Gastrocnemius medialis (tissue), 4 donors: ENCODE measurements around the gene RXRA. TPM values are rescaled to one million over a fixed set of nuclear protein-coding genes. Genes with fewer than 3 reads are reported as not detected.

Experiments used
- ATAC-seq, 2 donors: fragments of 150-250 bp; one replicate each; pipeline ENCODE4 v1.9.1; 2016
- DNase-seq, 2 donors: peaks; one replicate each; pipeline ENCODE4 v3.0.0-alpha.2; 2019
- H3K27ac ChIP-seq, 4 donors: fragments of 200-600 bp; sonication (generic); 1 replicate in 1 of 4; 2 replicates in 3 of 4; pipeline ENCODE4 v1.5.1; 2016 to 2018; ENCODE audit warnings: mild to moderate bottlenecking in 2 of 4, moderate library complexity in 1 of 4
- H3K27me3 ChIP-seq, 3 donors: fragments of 200-600 bp; sonication (generic) in 2 of 3; 1 replicate in 1 of 3; 2 replicates in 2 of 3; pipeline versions ENCODE4 v1.5.1 to v1.6.0; 2016 to 2019; ENCODE audit warnings: mild to moderate bottlenecking in 1 of 3, moderate library complexity in 1 of 3
- H3K36me3 ChIP-seq, 2 donors: fragments of 200-600 bp; sonication (generic) in 1 of 2; one replicate each; pipeline ENCODE4 v1.5.1; 2017 to 2018
- H3K4me1 ChIP-seq, 2 donors: fragments of 200-600 bp; sonication (generic) in 1 of 2; one replicate each; pipeline ENCODE4 v1.5.1; 2016 to 2017; ENCODE audit warnings: mild to moderate bottlenecking in 2 of 2
- H3K4me3 ChIP-seq, 4 donors: fragments of 200-600 bp; sonication (generic) in 3 of 4; 1 replicate in 1 of 4; 2 replicates in 3 of 4; pipeline ENCODE4 v1.5.1; 2016 to 2019; ENCODE audit warnings: mild to moderate bottlenecking in 2 of 4
- H3K9me3 ChIP-seq, 3 donors: fragments of 200-600 bp; sonication (generic) in 2 of 3; 1 replicate in 1 of 3; 2 replicates in 2 of 3; pipeline ENCODE4 v1.5.1; 2016 to 2019
- POLR2A ChIP-seq, 2 donors: fragments of 450-650 bp; IDR thresholded peaks; one replicate each; pipeline ENCODE4 v1.6.1; 2017; ENCODE audit warnings: antibody characterized with exemption in 2 of 2, mild to moderate bottlenecking in 2 of 2, moderate library complexity in 2 of 2
- in situ Hi-C, 4 donors: fragments of 200-750 bp; cut with MboI; loops; one replicate each; pipeline versions ENCODE4 v1.15.0 to v1.8.0; 2017; ENCODE audit warnings: low sequenced_read_pairs in 4 of 4
- intact Hi-C: fragments of 100-400 bp; cut with DNase I; formaldehyde crosslinking; loops from one replicate; pipeline ENCODE4 v1.15.1; 2023; ENCODE audit warnings: low total_unique reads
- total RNA-seq, 4 donors: library from RNA; depleted of rRNA; stranded (reverse); fragments of >200 nt; gene quantifications; one replicate each; pipeline versions ENCODE4 v1.1.0 to v1.2.3, GENCODE V29; 2016
- TF ChIP-seq, protein P1 (sequence below), 5 experiments: fragments of 450-650 bp in 3 of 5; fragments of 200-600 bp in 2 of 5; sonication (generic) in 2 of 5; IDR thresholded peaks in 4 of 5; conservative IDR thresholded peaks in 1 of 5; 1 replicate in 4 of 5; 2 replicates in 1 of 5; pipeline ENCODE4 v1.5.1; 2016 to 2019; ENCODE audit warnings: antibody characterized with exemption in 5 of 5, mild to moderate bottlenecking in 3 of 5, moderate library complexity in 3 of 5

Gene RXRA
- total RNA-seq, 4 donors from 2014 or later = 70.8 to 224 (median 160) TPM

DNA sequence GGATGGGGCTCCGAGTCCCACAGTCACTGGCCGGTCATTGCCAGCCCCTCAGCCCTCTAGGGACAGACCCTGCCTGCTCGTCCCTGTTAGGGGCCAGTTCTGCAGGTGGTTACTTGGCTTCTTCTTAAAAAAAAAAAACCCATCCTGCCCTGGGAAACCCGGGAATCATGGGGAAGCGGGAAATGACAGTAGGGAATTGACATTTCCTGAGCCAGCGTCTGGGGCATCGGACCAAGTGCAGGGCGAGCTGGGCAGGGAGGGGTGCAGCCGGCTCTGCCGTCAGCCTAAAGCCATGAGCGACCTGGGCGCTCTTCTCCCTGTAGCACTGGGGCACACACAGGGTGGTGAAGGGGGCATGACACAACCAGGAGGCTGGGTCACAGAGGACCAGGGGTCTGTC, 66.6 kb downstream of the RXRA start:
- Histone ChIP-seq H3K27me3 (no peaks in the 10 kb centered on the region), H3K9me3 (no peaks in the 10 kb centered on the region), H3K27ac (peak overlapping the region in 2 of 4 donors; percentile 25 to 27), H3K36me3 (no peaks in the 10 kb centered on the region), H3K4me3 (no peak overlapping the region), H3K4me1 (peaks cover 77 to 92% of the 10 kb centered on the region in 2 donors)
- no peak for TF ChIP-seq POLR2A (IDR thresholded peaks at IDR 0.05)
- TF ChIP-seq, protein P1, sequence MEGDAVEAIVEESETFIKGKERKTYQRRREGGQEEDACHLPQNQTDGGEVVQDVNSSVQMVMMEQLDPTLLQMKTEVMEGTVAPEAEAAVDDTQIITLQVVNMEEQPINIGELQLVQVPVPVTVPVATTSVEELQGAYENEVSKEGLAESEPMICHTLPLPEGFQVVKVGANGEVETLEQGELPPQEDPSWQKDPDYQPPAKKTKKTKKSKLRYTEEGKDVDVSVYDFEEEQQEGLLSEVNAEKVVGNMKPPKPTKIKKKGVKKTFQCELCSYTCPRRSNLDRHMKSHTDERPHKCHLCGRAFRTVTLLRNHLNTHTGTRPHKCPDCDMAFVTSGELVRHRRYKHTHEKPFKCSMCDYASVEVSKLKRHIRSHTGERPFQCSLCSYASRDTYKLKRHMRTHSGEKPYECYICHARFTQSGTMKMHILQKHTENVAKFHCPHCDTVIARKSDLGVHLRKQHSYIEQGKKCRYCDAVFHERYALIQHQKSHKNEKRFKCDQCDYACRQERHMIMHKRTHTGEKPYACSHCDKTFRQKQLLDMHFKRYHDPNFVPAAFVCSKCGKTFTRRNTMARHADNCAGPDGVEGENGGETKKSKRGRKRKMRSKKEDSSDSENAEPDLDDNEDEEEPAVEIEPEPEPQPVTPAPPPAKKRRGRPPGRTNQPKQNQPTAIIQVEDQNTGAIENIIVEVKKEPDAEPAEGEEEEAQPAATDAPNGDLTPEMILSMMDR (IDR thresholded peaks at IDR 0.05 in 4 of 5, conservative IDR thresholded peaks at IDR 0.05 in 1 of 5) = no peak
- DNase-seq (no peak), ATAC-seq (no peak)
- intact Hi-C loops = no loop called here
- in situ Hi-C loops = no loop called here

DNA sequence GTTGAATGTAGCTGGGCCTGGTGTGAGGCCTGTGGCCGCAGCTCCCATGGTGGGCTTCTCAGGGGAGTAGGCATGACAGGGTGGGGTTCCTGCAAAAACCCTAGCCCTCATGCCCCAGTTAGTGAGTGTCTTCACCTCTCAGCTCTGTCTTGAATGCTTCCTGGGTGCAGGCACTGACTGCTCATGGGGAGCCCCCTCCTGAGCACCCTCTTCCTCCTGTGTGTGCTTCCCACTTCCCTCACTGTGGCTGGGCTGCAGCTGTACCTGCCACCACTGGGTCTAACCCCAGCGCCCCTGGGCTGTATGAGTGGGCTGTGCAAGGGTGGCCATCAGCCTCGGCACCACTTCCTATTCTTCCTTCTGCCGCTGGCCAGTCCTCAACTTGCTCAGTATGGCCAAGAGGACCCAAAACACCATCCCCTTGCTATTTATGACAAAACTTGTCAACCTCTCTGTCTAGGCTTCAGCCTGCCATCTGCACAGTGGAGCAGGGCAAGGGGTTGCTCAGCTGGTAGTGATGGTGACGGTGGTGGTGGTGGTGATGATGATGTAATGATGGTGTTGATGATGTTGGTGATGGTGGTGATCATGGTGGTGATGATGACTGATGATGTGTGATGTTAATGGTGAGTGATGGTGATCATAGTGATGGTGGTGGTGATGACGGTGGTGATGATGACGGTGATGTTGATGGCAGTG, 67.5 kb downstream of the RXRA start:
- no peaks in the 10 kb centered on the region for H3K9me3 ChIP-seq
- ATAC-seq (no peak), DNase-seq (no peak)
- peak overlapping the region in 1 of 4 donors; percentile 98 for H3K27ac ChIP-seq
- no peaks in the 10 kb centered on the region for H3K27me3 ChIP-seq
- in situ Hi-C loops (no loop called here), intact Hi-C loops (no loop called here)
- TF ChIP-seq, protein P1 (IDR thresholded peaks at IDR 0.05 in 4 of 5, conservative IDR thresholded peaks at IDR 0.05 in 1 of 5) = no peak
- no peak for TF ChIP-seq POLR2A (IDR thresholded peaks at IDR 0.05)
- H3K4me3 ChIP-seq = no peak overlapping the region
- H3K36me3 ChIP-seq = no peaks in the 10 kb centered on the region
- peaks cover 78 to 91% of the 10 kb centered on the region in 2 donors for H3K4me1 ChIP-seq

DNA sequence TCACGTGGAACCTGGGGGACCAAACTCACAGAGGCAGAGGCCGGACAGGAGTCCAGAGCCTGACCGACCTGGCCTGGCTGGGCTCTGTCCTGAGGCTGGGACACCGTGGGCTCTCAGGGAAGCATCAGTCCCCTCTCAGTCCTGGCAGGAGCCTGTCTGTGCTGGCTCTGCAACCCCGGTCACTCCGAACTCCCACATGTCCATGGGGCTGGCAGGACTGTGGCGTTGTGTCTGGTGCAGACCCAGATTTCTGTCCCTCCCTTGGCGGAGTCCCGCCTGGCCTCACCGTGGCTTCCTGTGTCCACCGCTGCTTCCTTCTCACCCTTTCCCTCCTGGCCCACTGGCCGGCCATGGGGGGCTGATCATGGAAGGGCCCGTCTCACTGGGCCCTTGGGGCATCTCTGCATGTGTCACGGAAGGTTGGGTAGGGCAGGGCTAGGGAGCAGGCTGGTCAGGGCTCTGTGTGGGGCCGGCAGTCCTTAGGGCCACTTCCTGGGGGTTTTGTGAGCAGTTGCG, 68.8 kb downstream of the RXRA start:
- no peaks in the 10 kb centered on the region for H3K27me3 ChIP-seq
- peak overlapping the region in 1 of 4 donors; percentile 25 for H3K4me3 ChIP-seq
- DNase-seq (peak in 1 of 2 donors; percentile 62), ATAC-seq (peak in 1 of 2 donors; percentile 43)
- H3K27ac ChIP-seq = peak overlapping the region; percentile 80 to 98 (median 94)
- in situ Hi-C loops = no loop called here
- no peaks in the 10 kb centered on the region for H3K36me3 ChIP-seq
- intact Hi-C loops = no loop called here
- H3K4me1 ChIP-seq = peaks cover 72 to 84% of the 10 kb centered on the region in 2 donors
- no peak for TF ChIP-seq POLR2A (IDR thresholded peaks at IDR 0.05)
- TF ChIP-seq, protein P1 (IDR thresholded peaks at IDR 0.05 in 4 of 5, conservative IDR thresholded peaks at IDR 0.05 in 1 of 5) = no peak
- H3K9me3 ChIP-seq = no peaks in the 10 kb centered on the region

DNA sequence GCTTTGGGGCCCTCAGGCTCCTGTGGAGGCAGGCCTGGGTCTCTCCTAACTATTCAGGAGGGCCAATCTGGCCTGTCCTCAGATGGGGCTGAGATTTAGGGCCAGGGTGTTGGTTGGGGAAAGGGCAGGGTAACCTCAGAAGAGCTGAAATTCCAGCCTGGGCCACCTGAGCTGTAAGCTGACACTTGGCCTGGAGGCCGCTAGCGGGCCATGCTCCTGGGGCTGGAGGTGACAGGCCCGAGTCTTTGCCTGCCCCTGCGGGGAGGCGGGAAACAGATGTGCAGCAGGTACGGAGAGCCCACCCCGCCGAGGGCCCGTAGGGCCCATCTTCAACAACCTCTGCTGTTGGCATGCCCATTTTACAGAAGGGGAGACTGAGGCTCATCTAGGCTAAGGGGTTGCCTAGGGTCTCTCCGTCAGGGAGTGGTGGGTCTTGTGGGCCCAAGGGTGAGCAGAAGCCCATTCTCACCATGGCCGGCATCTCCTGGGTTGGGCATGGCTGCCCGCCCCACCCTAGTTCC, 69.5 kb downstream of the RXRA start:
- Histone ChIP-seq H3K9me3 (no peaks in the 10 kb centered on the region), H3K4me1 (peaks cover 66 to 80% of the 10 kb centered on the region in 2 donors), H3K4me3 (peak overlapping the region in 2 of 4 donors; percentile 6 to 7), H3K27me3 (no peaks in the 10 kb centered on the region), H3K36me3 (no peaks in the 10 kb centered on the region), H3K27ac (peak overlapping the region; percentile 80 to 98 (median 94))
- no peak for DNase-seq
- intact Hi-C loops = no loop called here
- peak; percentile 50 for ATAC-seq
- in situ Hi-C loops = no loop called here
- TF ChIP-seq, protein P1 (IDR thresholded peaks at IDR 0.05 in 4 of 5, conservative IDR thresholded peaks at IDR 0.05 in 1 of 5) = no peak
- no peak for TF ChIP-seq POLR2A (IDR thresholded peaks at IDR 0.05)
